HG02970 (cell line): ENCODE measurements around the gene TMA7B.

ENCODE experiments used
- ATAC-seq: cut with Tn5 transposase; IDR thresholded peaks from one replicate; pipeline ENCODE4 v1.9.1; 2021; ENCODE audit warnings: mild to moderate bottlenecking, moderate library complexity, moderate number of reproducible peaks; ENCODE audit not compliant: unreplicated experiment, low FRiP score

TMA7B gene

DNA sequence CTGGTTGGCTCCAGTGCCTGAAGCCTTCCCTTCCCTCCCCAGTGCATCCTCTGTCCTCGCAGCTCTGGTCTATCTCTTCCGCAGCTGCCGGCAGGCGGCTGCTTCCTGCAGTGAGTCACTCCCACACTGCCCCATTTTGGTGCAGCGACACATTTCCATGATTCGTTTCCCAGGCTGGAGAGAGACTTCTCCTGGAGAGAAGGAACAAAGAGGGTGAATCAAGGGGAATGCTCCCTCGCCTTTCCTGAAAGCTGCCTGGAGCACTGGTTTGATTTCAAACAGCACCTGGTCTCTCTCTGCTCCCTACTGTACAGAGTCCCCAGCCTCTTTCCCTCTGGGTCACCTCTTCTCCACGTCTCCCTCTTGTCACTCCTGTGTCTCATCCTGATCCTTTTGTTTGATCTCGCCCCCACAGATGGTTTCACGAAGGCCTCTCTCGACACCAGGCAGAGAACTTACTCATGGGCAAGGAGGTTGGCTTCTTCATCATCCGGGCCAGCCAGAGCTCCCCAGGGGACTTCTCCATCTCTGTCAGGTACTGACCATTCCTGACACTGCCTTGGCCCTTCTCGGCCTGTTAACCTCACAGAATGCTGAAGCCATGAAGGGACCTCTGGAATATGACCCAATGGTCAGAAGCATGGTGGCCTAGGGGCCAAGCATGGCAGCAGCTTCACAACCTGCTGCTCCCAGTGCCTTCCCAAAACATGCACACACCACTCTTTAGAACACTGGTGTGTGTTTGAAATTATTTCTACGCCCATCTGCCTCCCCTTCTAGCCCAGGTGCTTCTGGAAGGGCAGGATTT, at the start of gene TMA7B:
TSS of gene TMA7B (plus strand) at position 758 of the 808 bp plus-strand sequence. CDS start 3,978 bp downstream, outside the sequence.
- ATAC-seq, result no peak

GRCh38 chr22:39910876-39911613, 49.2 kb upstream of the TMA7B start:
- no peak for ATAC-seq

DNA sequence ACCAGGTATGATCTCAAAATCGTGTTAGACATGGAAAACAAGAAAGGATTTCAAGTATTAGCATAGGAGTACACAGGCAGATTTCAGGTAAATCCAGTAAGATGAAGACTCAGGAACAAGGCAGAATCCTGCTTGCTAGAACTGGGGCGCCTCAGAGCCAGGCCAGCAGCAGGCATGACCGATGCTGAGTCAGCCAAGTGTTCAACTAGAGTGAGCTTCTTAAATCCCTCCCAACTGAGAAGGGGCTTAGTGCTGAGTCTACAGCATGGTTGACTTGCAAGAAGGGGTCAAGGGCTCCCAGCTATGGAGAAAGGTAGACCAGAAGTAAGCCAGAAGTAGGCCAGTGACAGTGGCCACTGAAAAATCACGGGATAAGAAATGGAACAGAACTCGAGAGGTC, 46.9 kb upstream of the TMA7B start:
- no peak for ATAC-seq

- no peak for ATAC-seq
Observed at GRCh38 chr22:39913886-39914285, 46.3 kb upstream of the TMA7B start.

GRCh38 chr22:39914584-39914983, 45.6 kb upstream of the TMA7B start:
- ATAC-seq, result no peak

- ATAC-seq, result no peak
Observed at GRCh38 chr22:39915295-39915726, 44.9 kb upstream of the TMA7B start.

DNA sequence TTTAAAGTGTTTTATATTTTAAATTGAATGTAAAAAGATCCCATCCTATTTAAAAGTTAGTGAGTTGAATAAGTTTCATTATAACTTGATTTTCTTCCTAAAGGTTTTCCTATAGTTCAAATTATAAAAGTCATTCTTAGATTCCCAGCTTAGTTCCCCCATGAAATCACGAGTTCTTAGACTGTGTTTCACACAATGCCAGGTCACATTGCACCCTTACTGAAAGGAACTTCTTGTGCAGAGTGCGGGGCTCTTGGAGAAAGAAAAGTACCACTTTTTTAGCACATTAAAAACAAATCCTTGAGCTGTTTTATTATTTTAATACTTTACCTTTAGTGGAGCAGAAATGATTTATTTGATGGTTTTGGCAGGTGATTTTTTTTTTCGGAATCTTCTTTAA, 43.7 kb upstream of the TMA7B start:
- ATAC-seq, result no peak

DNA sequence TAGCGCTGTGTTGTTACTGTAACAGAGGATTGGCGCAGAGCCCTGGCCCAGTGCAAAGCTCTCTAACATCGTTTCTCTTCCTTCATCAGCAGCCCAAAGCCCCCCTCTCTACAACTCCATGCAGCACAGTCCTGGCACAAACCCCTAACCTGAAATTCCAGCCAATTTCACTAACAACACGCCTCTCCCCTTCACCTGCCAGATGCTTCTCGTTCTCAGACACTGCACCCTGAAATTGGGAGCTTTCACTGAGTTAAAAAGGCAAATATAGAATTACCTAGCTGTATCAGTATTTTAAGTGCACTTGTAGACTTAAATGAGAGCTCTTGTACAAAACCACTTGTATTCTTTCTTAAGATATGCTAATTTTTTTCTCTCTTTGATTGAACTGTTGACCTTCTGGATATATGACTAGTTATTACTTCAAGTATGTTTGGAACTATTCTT, 43.0 kb upstream of the TMA7B start:
- no peak for ATAC-seq

GRCh38 chr22:39917776-39918495, 42.3 kb upstream of the TMA7B start:
- no peak for ATAC-seq

DNA sequence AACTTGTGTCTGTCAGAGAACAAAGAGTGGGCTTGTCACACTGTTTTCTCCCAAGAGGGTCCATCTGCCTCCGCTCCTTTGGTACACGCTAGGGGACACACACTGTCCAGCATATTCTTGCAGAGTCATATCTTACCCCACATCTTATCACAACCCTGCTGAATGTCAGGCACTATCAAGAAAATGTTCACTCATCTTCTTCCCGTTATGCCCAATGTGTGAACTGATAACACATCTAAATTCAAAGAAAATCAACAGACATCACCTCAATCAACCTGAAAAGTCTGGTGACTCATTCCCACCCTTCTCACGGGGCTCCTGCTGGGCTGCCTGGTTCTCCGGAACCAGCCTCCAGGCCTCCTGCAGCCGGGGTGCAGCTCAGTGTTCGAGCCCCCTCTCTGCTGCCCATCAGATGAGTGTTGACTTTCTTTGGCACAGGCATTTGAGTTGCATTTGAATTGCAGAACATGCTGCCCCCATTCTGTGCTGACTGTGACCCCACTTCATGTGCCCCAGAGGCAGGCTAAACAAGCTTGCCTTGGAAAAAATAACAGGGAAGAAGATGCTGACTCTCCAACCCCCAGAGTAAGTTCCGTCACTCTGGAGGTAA, 40.0 kb upstream of the TMA7B start:
- no peak for ATAC-seq

GRCh38 chr22:39923696-39924095, 36.5 kb upstream of the TMA7B start:
- no peak for ATAC-seq

DNA sequence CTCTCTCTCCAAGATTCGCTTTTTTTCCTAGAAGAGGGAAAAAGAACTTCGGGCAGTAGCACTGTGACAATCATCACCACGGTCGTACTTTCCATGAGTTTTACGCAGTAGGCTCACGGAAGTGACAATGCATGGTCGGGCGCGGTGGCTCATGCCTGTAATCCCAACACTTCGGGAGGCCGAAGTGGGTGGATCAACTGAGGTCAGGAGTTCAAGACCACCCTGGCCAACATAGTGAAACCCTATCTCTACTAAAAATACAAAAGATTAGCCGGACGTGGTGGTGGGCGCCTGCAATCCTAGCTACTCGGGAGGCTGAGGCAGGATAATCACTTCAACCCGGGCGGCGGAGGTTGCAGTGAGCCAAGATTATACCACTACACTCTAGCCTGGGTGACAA, 35.9 kb upstream of the TMA7B start:
- no peak for ATAC-seq

GRCh38 chr22:39925273-39925672, 34.9 kb upstream of the TMA7B start:
- no peak for ATAC-seq

DNA sequence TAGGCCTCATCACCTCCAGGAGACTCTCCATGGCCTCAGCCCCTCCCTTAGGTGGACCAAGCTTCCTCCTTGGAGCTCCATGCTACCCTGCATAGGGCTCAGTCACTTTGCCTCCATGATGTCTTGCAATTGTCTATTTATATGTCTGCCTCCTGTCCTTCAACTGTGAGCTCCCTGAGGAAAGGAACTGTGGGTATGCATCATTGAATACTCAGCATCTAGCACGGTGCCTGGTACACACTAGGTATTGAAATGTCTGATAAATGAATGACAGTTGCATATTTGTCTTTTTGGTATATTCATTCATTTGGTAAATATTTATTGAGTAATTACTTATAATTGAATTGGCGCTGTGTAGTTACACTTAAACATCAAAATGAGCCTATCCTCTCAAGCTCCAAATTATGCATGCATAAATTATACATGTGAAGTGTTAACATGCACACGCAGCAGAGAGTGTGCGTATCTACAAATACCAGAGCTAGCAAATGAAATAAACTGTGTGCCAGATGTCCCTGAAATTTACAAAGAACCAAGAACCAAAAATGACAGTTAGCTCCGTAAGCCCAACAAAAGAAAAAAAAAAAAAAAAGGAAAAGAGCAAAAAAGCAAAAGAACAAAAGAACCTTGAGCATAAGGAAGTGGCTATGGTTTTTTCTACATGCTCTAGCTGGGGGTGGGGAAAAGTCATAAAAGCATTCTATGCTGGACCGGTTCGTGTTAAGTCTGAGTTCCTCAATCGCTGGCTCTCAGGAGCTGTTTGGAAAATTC, 34.1 kb upstream of the TMA7B start:
- no peak for ATAC-seq

DNA sequence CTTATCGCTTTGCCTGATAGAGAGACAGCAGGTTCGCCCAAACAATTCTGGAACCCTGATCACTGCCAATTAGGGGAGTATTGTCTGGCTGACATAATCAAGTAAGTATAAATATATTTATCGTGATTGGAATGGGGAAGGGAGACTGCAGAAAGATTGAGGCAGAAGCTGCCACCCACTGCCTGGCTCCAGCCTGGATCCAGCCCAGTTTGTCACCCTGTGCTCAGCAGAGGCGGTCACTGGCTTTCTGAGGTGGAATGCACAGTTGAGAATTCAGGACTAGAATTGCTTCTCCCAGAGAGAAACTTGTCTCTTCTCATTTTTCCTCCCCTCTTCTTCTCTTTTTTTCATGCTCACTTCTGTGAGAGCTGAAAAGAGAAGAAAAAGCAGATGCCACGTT, 33.4 kb upstream of the TMA7B start:
- no peak for ATAC-seq

GRCh38 chr22:39927544-39927943, 32.7 kb upstream of the TMA7B start:
- ATAC-seq, result no peak

GRCh38 chr22:39928536-39929520, 31.4 kb upstream of the TMA7B start:
- ATAC-seq, result no peak

- ATAC-seq, result no peak
Observed at GRCh38 chr22:39931251-39931650, 28.9 kb upstream of the TMA7B start.

GRCh38 chr22:39932166-39932565, 28.0 kb upstream of the TMA7B start:
- ATAC-seq, result no peak
